Measurements from ENCODE around the gene OR6B2. TPM values are rescaled to one million over a fixed set of nuclear protein-coding genes. Genes with fewer than 3 reads are reported as not detected.

Gene OR6B2
- total and polyA plus RNA-seq, 11 donors, result not detected

- H3K27me3 ChIP-seq, result peaks cover 0 to 14% (median 0%) of the 10 kb centered on the region in 9 donors
- no peaks in the 10 kb centered on the region for H3K36me3 ChIP-seq
- H3K4me1 ChIP-seq, result no peaks in the 10 kb centered on the region
- no peak for DNase-seq
- 84 to 91% (median 88%) methylated on average over 4 of the region's 4 CpGs for WGBS, 4 donors
- peaks cover 0 to 21% (median 2%) of the 10 kb centered on the region in 12 donors for H3K9me3 ChIP-seq
- no peak for TF ChIP-seq CTCF (IDR thresholded peaks at IDR 0.05)
- TF ChIP-seq POLR2A (IDR thresholded peaks at IDR 0.05), result no peak
- H3K27ac ChIP-seq, result no peak overlapping the region
- H3K4me3 ChIP-seq, result no peak overlapping the region
- intact Hi-C loops (cut with DNase I), result no loop called here
- no peak for ATAC-seq
Observed at GRCh38 chr2:240064898-240065297, 34.7 kb upstream of the OR6B2 start.

DNA sequence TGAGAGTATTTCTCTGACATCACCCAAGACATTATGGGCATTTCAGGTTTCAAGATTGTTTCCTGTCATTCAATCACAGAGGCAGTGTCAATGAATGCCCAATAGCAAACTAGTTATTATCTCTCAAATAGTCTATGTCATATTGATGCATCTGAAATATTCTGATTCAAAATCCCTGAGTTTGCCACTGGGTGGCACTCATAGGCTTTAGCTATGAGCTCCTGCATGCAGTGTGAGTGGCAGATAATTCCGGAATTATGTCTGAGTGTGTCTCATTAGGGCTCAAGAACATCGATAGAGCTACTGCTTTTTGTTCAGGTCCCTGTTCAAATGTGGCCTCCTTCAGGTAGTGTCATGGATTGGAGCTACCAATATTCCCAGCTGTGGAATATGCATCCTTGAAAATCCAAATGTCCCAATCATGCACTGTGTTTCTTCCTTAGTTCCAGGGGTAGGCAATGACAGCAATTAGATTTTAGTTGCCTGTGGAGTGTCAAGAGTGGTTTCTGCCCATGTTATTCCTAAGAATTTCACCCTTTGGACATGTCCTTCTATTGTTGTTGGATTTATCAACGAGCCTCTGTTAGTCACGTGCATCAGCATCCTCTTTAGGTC, 30.9 kb upstream of the OR6B2 start:
- H3K36me3 ChIP-seq, result no peaks in the 10 kb centered on the region
- DNase-seq (no peak), ATAC-seq (peak; percentile 37 to 63 (median 44))
- 41 to 49% (median 44%) methylated on average over 4 of the region's 4 CpGs for WGBS, 4 donors
- intact Hi-C loops (cut with DNase I), result loop anchor here (1.0 to 2.0 kb wide), 4 partner anchors 80 to 82 kb away; partner anchors contain the start of gene OTOS (in 1 of the 10)
- H3K4me3 ChIP-seq, result no peak overlapping the region
- peaks cover 0 to 11% (median 0%) of the 10 kb centered on the region in 12 donors for H3K9me3 ChIP-seq
- H3K27me3 ChIP-seq, result peaks cover 0 to 24% (median 5%) of the 10 kb centered on the region in 9 donors
- peak; percentile 37 to 70 (median 57) for TF ChIP-seq CTCF (IDR thresholded peaks at IDR 0.05)
- no peak for TF ChIP-seq POLR2A (IDR thresholded peaks at IDR 0.05)
- no peak overlapping the region for H3K27ac ChIP-seq
- H3K4me1 ChIP-seq, result no peaks in the 10 kb centered on the region

GRCh38 chr2:240056678-240057077, 26.4 kb upstream of the OR6B2 start:
- WGBS, 4 donors, result 84 to 90% (median 86%) methylated on average over 8 to 11 of the region's 11 CpGs
- H3K4me3 ChIP-seq, result no peak overlapping the region
- DNase-seq, result no peak
- intact Hi-C loops (cut with DNase I), result no loop called here
- no peaks in the 10 kb centered on the region for H3K9me3 ChIP-seq
- no peak overlapping the region for H3K27ac ChIP-seq
- peaks cover 4 to 51% (median 19%) of the 10 kb centered on the region in 9 donors for H3K27me3 ChIP-seq
- no peaks in the 10 kb centered on the region for H3K4me1 ChIP-seq
- no peaks in the 10 kb centered on the region for H3K36me3 ChIP-seq
- no peak for ATAC-seq
- TF ChIP-seq CTCF (IDR thresholded peaks at IDR 0.05), result no peak
- no peak for TF ChIP-seq POLR2A (IDR thresholded peaks at IDR 0.05)

- no peaks in the 10 kb centered on the region for H3K9me3 ChIP-seq
- H3K4me3 ChIP-seq, result no peak overlapping the region
- H3K4me1 ChIP-seq, result no peaks in the 10 kb centered on the region
- WGBS, 4 donors, result 36 to 46% (median 41%) methylated on average over 13 of the region's 13 CpGs
- H3K36me3 ChIP-seq, result no peaks in the 10 kb centered on the region
- peaks cover 4 to 62% (median 23%) of the 10 kb centered on the region in 9 donors for H3K27me3 ChIP-seq
- DNase-seq (no peak), ATAC-seq (no peak)
- intact Hi-C loops (cut with DNase I), result no loop called here
- H3K27ac ChIP-seq, result no peak overlapping the region
- TF ChIP-seq POLR2A (IDR thresholded peaks at IDR 0.05) (no peak), CTCF (IDR thresholded peaks at IDR 0.05) (no peak)
Observed at GRCh38 chr2:240055177-240055917, 25.1 kb upstream of the OR6B2 start.

Data from heart left ventricle (tissue), 16 donors.